Dendritic cell treated with granulocyte-macrophage colony-stimulating factor and Interleukin-4, amounts not matched to agents 40 ng/mL and 50 ng/mL, for 4 days (primary cell): Measurements from ENCODE around the gene LRRC7.

ENCODE experiments used
- H3K27ac Mint-ChIP-seq: one replicate; pipeline ENCODE4 v1.8.0; 2022; ENCODE audit warnings: mild to moderate bottlenecking, mixed read lengths
- H3K27me3 Mint-ChIP-seq: one replicate; pipeline ENCODE4 v1.8.0; 2022; ENCODE audit warnings: mild to moderate bottlenecking, mixed read lengths
- H3K36me3 Mint-ChIP-seq: one replicate; pipeline ENCODE4 v1.8.0; 2022; ENCODE audit warnings: low read depth, mixed read lengths
- H3K4me1 Mint-ChIP-seq: one replicate; pipeline ENCODE4 v1.8.0; 2022; ENCODE audit warnings: low read depth, mixed read lengths
- H3K4me3 Mint-ChIP-seq: one replicate; pipeline ENCODE4 v1.8.0; 2022; ENCODE audit warnings: mild to moderate bottlenecking, moderate library complexity, mixed read lengths
- H3K9me3 Mint-ChIP-seq: one replicate; pipeline ENCODE4 v1.8.0; 2022; ENCODE audit warnings: mixed read lengths
- intact Hi-C: fragments of 100-400 bp; cut with micrococcal nuclease; formaldehyde crosslinking; loops from one replicate; pipeline ENCODE4 v1.15.0; 2022

The LRRC7 gene

GRCh38 chr1:70057500-70057899 lies 489.8 kb downstream of the LRRC7 start:
- Mint-ChIP-seq H3K27ac (no peak overlapping the region), H3K9me3 (peaks cover 16% of the 10 kb centered on the region), H3K4me3 (no peak overlapping the region), H3K27me3 (no peaks in the 10 kb centered on the region), H3K36me3 (no peaks in the 10 kb centered on the region), H3K4me1 (no peaks in the 10 kb centered on the region)
- intact Hi-C loops: no loop called here

DNA sequence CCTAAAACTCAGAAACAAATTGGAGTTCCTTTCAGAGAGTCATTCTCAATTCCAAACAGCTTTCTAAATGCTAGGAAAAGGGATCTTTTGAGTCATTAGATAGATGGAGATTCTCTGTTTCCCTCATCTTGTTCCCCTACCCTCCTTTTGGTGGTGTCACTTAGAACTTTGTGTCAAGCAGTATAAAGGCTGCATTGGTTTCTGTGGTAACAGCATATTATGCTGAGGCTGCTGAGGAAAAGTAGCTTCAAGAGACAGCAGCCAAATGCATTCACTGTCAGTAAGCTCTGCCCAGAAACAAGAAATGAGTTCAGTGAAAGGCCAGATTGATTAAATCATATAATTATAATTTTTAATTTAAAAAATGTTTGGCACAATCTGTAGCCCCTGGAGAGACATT lies 493.5 kb downstream of the LRRC7 start:
- H3K27me3 Mint-ChIP-seq: no peaks in the 10 kb centered on the region
- no peaks in the 10 kb centered on the region for H3K36me3 Mint-ChIP-seq
- intact Hi-C loops: no loop called here
- no peaks in the 10 kb centered on the region for H3K4me1 Mint-ChIP-seq
- no peak overlapping the region for H3K4me3 Mint-ChIP-seq
- peaks cover under 1% of the 10 kb centered on the region for H3K9me3 Mint-ChIP-seq
- H3K27ac Mint-ChIP-seq: no peak overlapping the region

- Mint-ChIP-seq H3K4me1 (no peaks in the 10 kb centered on the region), H3K36me3 (no peaks in the 10 kb centered on the region)
- intact Hi-C loops: no loop called here
These were observed 496.1 kb downstream of the LRRC7 start for GRCh38 chr1:70063861-70064260.

GRCh38 chr1:70066711-70067110 lies 499.0 kb downstream of the LRRC7 start:
- intact Hi-C loops: no loop called here
- Mint-ChIP-seq H3K27ac (no peak overlapping the region), H3K9me3 (no peaks in the 10 kb centered on the region)

More at GRCh38 chr1:70063861-70064260, 496.1 kb downstream of the LRRC7 start:
- Mint-ChIP-seq H3K27ac (no peak overlapping the region), H3K4me3 (no peak overlapping the region), H3K27me3 (no peaks in the 10 kb centered on the region), H3K9me3 (no peaks in the 10 kb centered on the region)

GRCh38 chr1:70071601-70072000 lies 503.9 kb downstream of the LRRC7 start:
- H3K36me3 Mint-ChIP-seq: no peaks in the 10 kb centered on the region
- no peaks in the 10 kb centered on the region for H3K9me3 Mint-ChIP-seq
- H3K4me1 Mint-ChIP-seq: no peaks in the 10 kb centered on the region
- intact Hi-C loops: no loop called here
- H3K27ac Mint-ChIP-seq: no peak overlapping the region
- no peaks in the 10 kb centered on the region for H3K27me3 Mint-ChIP-seq
- no peak overlapping the region for H3K4me3 Mint-ChIP-seq

More at GRCh38 chr1:70066711-70067110, 499.0 kb downstream of the LRRC7 start:
- H3K36me3 Mint-ChIP-seq: no peaks in the 10 kb centered on the region
- no peaks in the 10 kb centered on the region for H3K27me3 Mint-ChIP-seq
- no peak overlapping the region for H3K4me3 Mint-ChIP-seq
- H3K4me1 Mint-ChIP-seq: no peaks in the 10 kb centered on the region

DNA sequence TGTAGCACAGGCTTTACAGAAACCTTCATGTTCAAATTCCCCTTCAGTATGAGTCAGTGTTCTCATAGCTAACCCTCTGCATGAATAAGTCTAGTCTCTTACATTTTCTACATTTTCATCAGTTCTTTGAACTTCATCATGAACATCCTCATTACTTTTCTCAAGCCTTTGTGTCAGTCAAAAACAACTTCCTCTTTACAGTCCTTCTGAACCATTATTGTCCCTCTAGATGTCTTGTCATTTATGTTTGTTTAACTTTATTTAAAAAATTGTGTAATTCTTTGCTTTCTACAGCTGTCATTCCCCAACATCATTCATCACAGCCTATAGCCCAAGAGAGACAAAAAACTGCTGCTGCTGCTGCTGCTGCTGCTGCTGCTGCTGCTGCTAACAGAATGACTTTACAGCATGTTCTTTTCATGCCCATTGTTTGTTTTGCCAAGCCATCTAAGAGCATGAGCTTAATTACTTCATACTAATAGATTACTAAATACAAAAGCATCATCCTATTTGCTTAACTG lies 504.6 kb downstream of the LRRC7 start:
- H3K27ac Mint-ChIP-seq: no peak overlapping the region

DNA sequence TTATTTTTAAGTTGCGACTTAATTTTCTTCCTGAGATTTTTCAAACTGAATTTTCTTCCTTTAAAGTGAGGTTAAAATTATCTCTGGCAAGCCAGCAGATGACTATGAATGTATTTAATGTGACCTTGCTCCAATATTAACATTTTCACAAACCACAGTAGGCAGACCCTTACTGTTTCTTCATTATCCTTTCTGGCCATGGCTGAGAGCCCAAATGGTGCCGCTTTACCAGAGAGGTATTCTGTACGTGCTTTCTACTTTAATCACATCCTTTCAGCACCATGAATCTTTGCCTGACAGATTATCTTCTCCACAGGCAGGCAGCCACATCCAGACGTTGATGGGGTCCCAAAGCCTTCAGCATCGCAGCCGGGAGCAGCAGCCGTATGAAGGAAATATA lies 508.0 kb downstream of the LRRC7 start:
- no peak overlapping the region for H3K27ac Mint-ChIP-seq
- H3K36me3 Mint-ChIP-seq: no peaks in the 10 kb centered on the region
- H3K9me3 Mint-ChIP-seq: no peaks in the 10 kb centered on the region
- intact Hi-C loops: no loop called here
- no peak overlapping the region for H3K4me3 Mint-ChIP-seq
- H3K4me1 Mint-ChIP-seq: no peaks in the 10 kb centered on the region
- no peaks in the 10 kb centered on the region for H3K27me3 Mint-ChIP-seq

More for the DNA sequence above, 504.6 kb downstream of the LRRC7 start:
- Mint-ChIP-seq H3K4me1 (no peaks in the 10 kb centered on the region), H3K9me3 (no peaks in the 10 kb centered on the region), H3K27me3 (no peaks in the 10 kb centered on the region), H3K36me3 (no peaks in the 10 kb centered on the region), H3K4me3 (no peak overlapping the region)
- intact Hi-C loops: no loop called here

GRCh38 chr1:70077066-70077465 lies 509.3 kb downstream of the LRRC7 start:
- no peak overlapping the region for H3K27ac Mint-ChIP-seq
- no peaks in the 10 kb centered on the region for H3K9me3 Mint-ChIP-seq
- H3K4me3 Mint-ChIP-seq: no peak overlapping the region
- H3K27me3 Mint-ChIP-seq: no peaks in the 10 kb centered on the region
- no peaks in the 10 kb centered on the region for H3K36me3 Mint-ChIP-seq
- H3K4me1 Mint-ChIP-seq: no peaks in the 10 kb centered on the region
- intact Hi-C loops: no loop called here

DNA sequence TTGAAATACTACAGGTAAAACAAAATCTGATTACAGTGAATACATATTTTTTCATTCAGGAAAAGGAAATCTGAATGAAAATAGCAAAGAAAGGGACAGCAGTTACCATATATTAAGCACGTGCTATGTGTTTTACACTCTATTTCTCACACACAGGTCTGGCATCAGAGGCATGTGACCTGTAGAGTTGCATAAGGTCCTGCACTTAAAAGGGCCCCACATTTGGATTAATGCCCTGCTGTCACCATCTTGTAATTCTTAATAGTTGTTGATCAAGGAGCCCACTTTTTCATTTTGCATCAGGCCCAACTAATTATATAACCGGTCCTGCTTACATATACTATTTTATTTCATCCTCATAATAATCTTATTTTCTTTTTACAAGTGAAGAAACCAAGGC lies 511.8 kb downstream of the LRRC7 start:
- Mint-ChIP-seq H3K9me3 (peaks cover 16% of the 10 kb centered on the region), H3K4me3 (no peak overlapping the region), H3K27me3 (no peaks in the 10 kb centered on the region), H3K4me1 (peaks cover 8% of the 10 kb centered on the region), H3K36me3 (no peaks in the 10 kb centered on the region), H3K27ac (no peak overlapping the region)
- intact Hi-C loops: no loop called here

DNA sequence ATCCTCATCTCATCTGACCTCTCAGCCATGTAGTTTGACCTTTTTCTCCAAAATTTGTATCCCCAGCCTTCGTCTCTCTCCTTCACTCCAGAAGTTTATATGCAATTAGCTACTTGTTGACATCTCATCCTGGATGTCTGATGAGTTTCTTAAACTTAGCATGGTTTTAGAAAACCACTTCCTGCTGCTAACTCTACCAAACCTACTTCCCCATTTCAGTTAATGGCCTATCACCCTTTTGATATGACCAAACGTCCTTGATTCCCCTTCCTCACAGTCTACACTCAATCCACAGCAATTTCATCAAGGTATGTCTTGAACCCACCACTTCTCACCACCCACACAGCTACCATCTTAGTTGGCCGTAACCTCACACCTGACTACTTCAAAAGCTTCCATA lies 515.8 kb downstream of the LRRC7 start:
- H3K9me3 Mint-ChIP-seq: peaks cover 26% of the 10 kb centered on the region
- H3K36me3 Mint-ChIP-seq: no peaks in the 10 kb centered on the region
- H3K27me3 Mint-ChIP-seq: no peaks in the 10 kb centered on the region
- H3K27ac Mint-ChIP-seq: no peak overlapping the region
- H3K4me1 Mint-ChIP-seq: peaks cover 8% of the 10 kb centered on the region
- intact Hi-C loops: no loop called here
- H3K4me3 Mint-ChIP-seq: no peak overlapping the region

DNA sequence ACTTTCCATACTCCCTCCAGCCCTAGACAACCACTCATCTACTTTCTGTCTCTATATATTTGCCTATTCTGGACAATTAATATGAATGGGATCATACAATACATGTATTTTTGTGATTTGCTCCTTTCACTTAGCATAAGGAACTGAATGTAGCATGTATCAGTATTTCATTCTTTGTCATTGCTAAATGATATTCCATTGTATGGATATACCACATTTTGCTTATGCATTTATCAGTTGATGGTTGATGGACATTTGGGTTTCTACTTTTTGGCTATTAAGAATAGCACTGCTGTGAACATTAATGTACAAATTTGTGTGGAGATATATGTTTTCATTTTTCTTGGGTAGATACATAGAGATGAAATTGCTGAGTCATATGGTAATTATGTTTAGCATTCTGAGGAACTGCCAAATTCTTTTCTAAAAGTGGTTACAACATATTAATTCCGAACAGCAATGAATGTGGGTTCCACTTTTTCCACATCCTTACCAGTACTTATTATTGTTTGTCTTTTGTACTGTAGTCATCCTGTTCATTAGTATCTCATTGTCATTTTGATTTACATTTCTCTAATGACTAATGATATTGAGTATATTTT lies 516.7 kb downstream of the LRRC7 start:
- Mint-ChIP-seq H3K27ac (no peak overlapping the region), H3K27me3 (no peaks in the 10 kb centered on the region), H3K4me3 (no peak overlapping the region), H3K36me3 (no peaks in the 10 kb centered on the region), H3K4me1 (peaks cover 8% of the 10 kb centered on the region), H3K9me3 (peaks cover 26% of the 10 kb centered on the region)
- intact Hi-C loops: no loop called here

- Mint-ChIP-seq H3K27ac (no peak overlapping the region), H3K36me3 (no peaks in the 10 kb centered on the region), H3K27me3 (no peaks in the 10 kb centered on the region), H3K4me3 (no peak overlapping the region), H3K4me1 (peaks cover 8% of the 10 kb centered on the region), H3K9me3 (peaks cover 26% of the 10 kb centered on the region)
- intact Hi-C loops: no loop called here
These were observed 517.8 kb downstream of the LRRC7 start for GRCh38 chr1:70085521-70085920.

GRCh38 chr1:70086897-70087296 lies 519.2 kb downstream of the LRRC7 start:
- Mint-ChIP-seq H3K4me3 (no peak overlapping the region), H3K9me3 (peaks cover 26% of the 10 kb centered on the region), H3K36me3 (no peaks in the 10 kb centered on the region), H3K27ac (no peak overlapping the region), H3K4me1 (peaks cover 8% of the 10 kb centered on the region), H3K27me3 (no peaks in the 10 kb centered on the region)
- intact Hi-C loops: no loop called here

DNA sequence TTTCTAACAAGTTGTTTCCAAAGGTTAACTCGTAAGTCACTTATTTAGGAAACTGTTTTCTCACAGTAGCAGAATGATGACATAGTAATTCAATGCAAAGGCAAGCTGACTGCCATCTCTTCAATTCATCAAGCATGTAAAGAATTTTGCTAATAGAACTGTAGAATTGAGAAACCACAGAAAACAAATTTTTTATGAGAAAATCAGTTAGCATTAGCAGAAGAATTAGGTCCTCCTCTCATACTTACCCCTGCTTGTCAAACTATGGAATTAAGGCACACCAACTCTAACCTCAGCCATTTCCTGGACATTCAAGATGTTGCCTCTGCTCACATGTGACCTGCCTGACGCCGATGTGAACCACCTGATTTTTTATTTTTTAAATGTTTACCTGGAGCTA lies 522.4 kb downstream of the LRRC7 start:
- H3K9me3 Mint-ChIP-seq: peaks cover 4% of the 10 kb centered on the region
- intact Hi-C loops: no loop called here
- H3K27me3 Mint-ChIP-seq: no peaks in the 10 kb centered on the region
- no peaks in the 10 kb centered on the region for H3K4me1 Mint-ChIP-seq
- no peak overlapping the region for H3K27ac Mint-ChIP-seq
- H3K36me3 Mint-ChIP-seq: no peaks in the 10 kb centered on the region
- no peak overlapping the region for H3K4me3 Mint-ChIP-seq

DNA sequence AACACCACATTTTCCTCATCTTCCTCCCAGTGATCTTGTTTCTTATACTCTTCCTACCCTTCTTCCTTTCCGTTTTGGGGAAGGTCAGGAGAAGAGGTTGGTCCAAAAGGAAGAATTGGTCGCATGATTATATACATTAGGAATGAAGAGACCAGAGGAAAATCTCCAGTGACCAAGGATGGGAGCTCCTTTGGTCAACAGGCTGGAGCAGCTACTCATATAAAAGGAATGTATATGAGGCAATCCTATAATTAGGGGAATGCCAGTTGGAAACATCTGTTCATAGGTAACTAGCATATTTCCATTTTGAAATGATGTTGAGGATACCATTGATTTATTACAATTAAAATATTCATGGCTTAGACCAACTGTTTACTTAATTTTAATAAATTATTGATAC lies 523.2 kb downstream of the LRRC7 start:
- H3K9me3 Mint-ChIP-seq: no peaks in the 10 kb centered on the region

More for the DNA sequence above, 523.2 kb downstream of the LRRC7 start:
- no peak overlapping the region for H3K4me3 Mint-ChIP-seq
- H3K36me3 Mint-ChIP-seq: no peaks in the 10 kb centered on the region
- H3K27me3 Mint-ChIP-seq: no peaks in the 10 kb centered on the region
- intact Hi-C loops: no loop called here
- no peaks in the 10 kb centered on the region for H3K4me1 Mint-ChIP-seq
- no peak overlapping the region for H3K27ac Mint-ChIP-seq
